Nephron (organoid): Measurements from ENCODE around the gene C19orf85.

ENCODE experiments used
- H3K27ac Mint-ChIP-seq, 3 experiments: 2 replicates each; pipeline ENCODE4 v1.8.0; 2020; ENCODE audit warnings: mixed read lengths in 3 of 3, mild to moderate bottlenecking in 2 of 3, moderate library complexity in 1 of 3
- H3K27me3 Mint-ChIP-seq: 2 replicates; pipeline ENCODE4 v1.8.0; 2021; ENCODE audit warnings: low read depth, mild to moderate bottlenecking, moderate library complexity, mixed read lengths
- H3K36me3 Mint-ChIP-seq: 2 replicates; pipeline ENCODE4 v1.8.0; 2020; ENCODE audit warnings: low read depth, mixed read lengths
- H3K4me1 Mint-ChIP-seq: 2 replicates; pipeline ENCODE4 v1.8.0; 2020; ENCODE audit warnings: mixed read lengths
- H3K4me3 Mint-ChIP-seq, 3 experiments: 2 replicates each; pipeline ENCODE4 v1.8.0; 2020; ENCODE audit warnings: mild to moderate bottlenecking in 3 of 3, mixed read lengths in 3 of 3, moderate library complexity in 2 of 3
- H3K9me3 Mint-ChIP-seq: 2 replicates; pipeline ENCODE4 v1.8.0; 2020; ENCODE audit warnings: mixed read lengths
- TF ChIP-seq, protein P1 (sequence below), 3 experiments: fragments of 200-600 bp; sonication (generic); IDR thresholded peaks; one replicate each; pipeline ENCODE4 v1.5.0; 2021; ENCODE audit warnings: antibody characterized with exemption in 3 of 3; ENCODE audit not compliant: unreplicated experiment in 3 of 3

C19orf85 gene

DNA sequence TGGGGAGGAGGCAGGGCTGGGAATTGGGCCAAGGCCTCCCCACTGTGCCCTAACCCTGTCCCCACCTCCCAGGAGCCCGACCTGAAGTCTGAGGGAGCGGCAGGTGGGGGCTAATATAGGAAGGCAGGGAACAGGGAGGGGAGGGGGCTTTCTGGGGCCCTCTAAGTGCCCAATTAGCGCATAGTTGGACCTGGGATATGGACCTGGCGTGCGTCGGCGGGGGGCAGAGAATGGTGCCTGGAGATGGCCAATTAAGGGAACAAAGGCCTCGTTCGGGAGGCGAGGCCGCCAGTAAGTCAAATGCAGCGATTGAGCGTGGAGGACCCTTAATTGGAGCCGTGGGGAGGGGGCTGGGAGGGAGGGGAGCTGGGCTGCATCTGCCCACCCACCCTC is at the start of gene C19orf85:
TSS of gene C19orf85 (minus strand) at position 90 of the 393 bp plus-strand sequence. CDS start 197 bp downstream, outside the sequence.
- H3K9me3 Mint-ChIP-seq, result no peaks in the 10 kb centered on the region

DNA sequence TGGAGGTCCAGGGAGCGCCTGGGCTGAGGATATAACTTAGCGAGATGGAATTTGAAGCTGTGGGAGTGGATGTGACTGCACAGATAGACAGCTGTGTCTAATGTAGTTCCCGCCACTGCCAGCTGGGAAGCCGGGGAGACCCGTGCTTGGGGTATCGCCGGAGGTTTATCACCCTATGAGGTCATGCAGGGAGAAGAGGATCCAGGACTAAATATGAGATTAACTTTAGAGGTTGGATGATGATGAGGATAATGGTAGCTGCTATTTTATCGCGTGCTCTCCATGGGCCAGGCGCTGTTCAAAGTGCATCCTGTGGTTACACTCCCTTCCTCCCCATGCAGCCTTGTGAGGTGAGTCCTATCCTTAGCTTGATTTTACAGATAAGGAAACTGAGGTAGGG is 43.6 kb upstream of the C19orf85 start:
- no peak overlapping the region for H3K27ac Mint-ChIP-seq
- H3K9me3 Mint-ChIP-seq, result peaks cover 2% of the 10 kb centered on the region
- H3K36me3 Mint-ChIP-seq, result peaks cover 3% of the 10 kb centered on the region
- H3K4me3 Mint-ChIP-seq, result no peak overlapping the region
- peaks cover 8% of the 10 kb centered on the region for H3K4me1 Mint-ChIP-seq
- TF ChIP-seq, protein P1, sequence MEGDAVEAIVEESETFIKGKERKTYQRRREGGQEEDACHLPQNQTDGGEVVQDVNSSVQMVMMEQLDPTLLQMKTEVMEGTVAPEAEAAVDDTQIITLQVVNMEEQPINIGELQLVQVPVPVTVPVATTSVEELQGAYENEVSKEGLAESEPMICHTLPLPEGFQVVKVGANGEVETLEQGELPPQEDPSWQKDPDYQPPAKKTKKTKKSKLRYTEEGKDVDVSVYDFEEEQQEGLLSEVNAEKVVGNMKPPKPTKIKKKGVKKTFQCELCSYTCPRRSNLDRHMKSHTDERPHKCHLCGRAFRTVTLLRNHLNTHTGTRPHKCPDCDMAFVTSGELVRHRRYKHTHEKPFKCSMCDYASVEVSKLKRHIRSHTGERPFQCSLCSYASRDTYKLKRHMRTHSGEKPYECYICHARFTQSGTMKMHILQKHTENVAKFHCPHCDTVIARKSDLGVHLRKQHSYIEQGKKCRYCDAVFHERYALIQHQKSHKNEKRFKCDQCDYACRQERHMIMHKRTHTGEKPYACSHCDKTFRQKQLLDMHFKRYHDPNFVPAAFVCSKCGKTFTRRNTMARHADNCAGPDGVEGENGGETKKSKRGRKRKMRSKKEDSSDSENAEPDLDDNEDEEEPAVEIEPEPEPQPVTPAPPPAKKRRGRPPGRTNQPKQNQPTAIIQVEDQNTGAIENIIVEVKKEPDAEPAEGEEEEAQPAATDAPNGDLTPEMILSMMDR (IDR thresholded peaks at IDR 0.05; ENCODE audit: unreplicated experiment in 3 of 3), result no peak
- H3K27me3 Mint-ChIP-seq, result peaks cover 24% of the 10 kb centered on the region

More for the DNA sequence above, at the start of gene C19orf85:
- H3K4me3 Mint-ChIP-seq, result peak within 1 kb of the TSS in 1 of 3 experiments; percentile 48
- H3K36me3 Mint-ChIP-seq, result no peaks in the 10 kb centered on the region
- H3K27me3 Mint-ChIP-seq, result no peaks in the 10 kb centered on the region
- TF ChIP-seq, protein P1 (IDR thresholded peaks at IDR 0.05; ENCODE audit: unreplicated experiment in 3 of 3), result no peak
- peaks cover 25% of the 10 kb centered on the region for H3K4me1 Mint-ChIP-seq
- no peak within 1 kb of the TSS for H3K27ac Mint-ChIP-seq

DNA sequence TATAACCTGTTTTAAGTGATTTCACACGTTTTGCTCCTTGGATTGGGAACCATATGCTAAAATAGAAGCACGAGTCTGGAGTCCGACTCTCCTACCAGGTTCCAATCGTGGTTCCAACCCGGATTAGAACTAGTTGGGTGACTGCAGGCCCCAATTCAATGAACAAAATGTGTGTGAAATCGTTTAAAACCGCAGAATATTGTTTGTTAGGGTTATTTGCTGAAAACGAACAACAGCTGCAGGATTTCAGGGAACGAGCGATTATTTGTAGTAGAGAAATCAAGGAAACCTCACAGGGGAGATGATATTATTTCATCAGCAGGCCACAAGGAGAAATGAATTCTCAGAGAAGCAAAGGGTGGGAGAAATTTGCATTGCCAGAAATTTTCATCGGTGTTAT is 40.4 kb upstream of the C19orf85 start:
- Mint-ChIP-seq H3K9me3 (peaks cover 2% of the 10 kb centered on the region), H3K4me3 (no peak overlapping the region), H3K36me3 (peaks cover 15% of the 10 kb centered on the region), H3K4me1 (peaks cover 8% of the 10 kb centered on the region), H3K27me3 (peaks cover 24% of the 10 kb centered on the region), H3K27ac (no peak overlapping the region)
- TF ChIP-seq, protein P1 (IDR thresholded peaks at IDR 0.05; ENCODE audit: unreplicated experiment in 3 of 3), result no peak

DNA sequence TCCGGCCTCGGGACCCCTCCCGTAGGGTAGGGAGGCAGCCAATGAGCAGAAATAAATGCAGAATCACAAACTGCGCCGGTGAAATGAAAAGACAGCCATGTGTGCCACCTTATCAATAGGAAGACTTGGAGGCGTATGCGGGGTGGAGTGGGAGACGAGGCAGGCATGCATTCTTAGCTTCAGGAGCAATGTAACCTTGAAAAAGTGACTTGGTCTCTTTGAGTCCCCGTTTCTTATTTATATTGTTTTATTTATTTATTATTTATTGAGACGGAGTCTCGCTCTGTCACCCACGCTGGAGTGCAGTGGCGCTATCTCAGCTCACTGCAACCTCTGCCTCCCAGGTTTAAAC is 39.7 kb upstream of the C19orf85 start:
- H3K27ac Mint-ChIP-seq, result no peak overlapping the region
- peaks cover 24% of the 10 kb centered on the region for H3K27me3 Mint-ChIP-seq
- H3K4me1 Mint-ChIP-seq, result peaks cover 8% of the 10 kb centered on the region
- peak overlapping the region; percentile 35 to 66 (median 65) for H3K4me3 Mint-ChIP-seq
- TF ChIP-seq, protein P1 (IDR thresholded peaks at IDR 0.05; ENCODE audit: unreplicated experiment in 3 of 3), result peak in 1 of 3 experiments; percentile 45
- H3K9me3 Mint-ChIP-seq, result peaks cover 2% of the 10 kb centered on the region
- H3K36me3 Mint-ChIP-seq, result peaks cover 19% of the 10 kb centered on the region

DNA sequence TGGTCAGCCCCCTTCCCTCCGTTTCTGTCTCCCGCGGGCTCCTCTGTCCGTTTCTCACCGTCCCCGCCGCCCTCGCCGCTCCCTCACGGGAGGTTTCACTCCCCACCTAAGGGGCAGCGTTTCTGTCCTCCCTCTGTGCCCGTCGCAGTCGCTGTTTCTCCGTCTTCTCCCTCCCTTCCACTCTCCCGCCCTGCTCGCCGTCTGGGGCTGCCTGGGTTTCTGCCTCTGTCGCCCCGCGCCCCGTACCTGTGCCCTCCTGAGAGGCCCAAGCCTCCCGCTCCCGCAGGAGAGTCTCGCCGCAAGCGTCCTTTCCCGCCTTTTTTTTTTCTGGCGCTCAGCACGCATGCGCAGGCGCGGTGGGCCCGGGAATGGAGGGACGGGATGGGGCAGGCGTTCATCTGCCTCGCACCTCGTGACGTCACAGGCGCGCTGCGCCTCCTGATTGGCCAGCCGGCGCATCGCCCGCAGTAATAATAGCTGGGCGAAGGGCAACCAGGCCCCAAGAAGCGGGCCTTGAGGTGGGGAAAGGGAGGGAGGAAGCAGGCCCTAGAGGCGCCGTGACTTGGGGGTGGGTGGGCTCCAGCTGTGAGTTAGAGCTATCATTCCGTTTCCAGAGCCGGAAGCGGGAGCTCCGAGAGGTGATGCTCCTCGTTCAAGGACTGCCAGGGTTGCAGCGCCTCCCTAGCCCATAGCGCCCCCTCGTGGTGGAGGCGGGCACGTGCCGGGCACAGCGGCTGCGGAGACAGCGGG is 39.1 kb upstream of the C19orf85 start:
- peaks cover 19% of the 10 kb centered on the region for H3K36me3 Mint-ChIP-seq
- peaks cover 24% of the 10 kb centered on the region for H3K27me3 Mint-ChIP-seq
- peaks cover 8% of the 10 kb centered on the region for H3K4me1 Mint-ChIP-seq
- TF ChIP-seq, protein P1 (IDR thresholded peaks at IDR 0.05; ENCODE audit: unreplicated experiment in 3 of 3), result peak; percentile 97 to 99 (median 98)
- H3K9me3 Mint-ChIP-seq, result peaks cover 2% of the 10 kb centered on the region
- H3K4me3 Mint-ChIP-seq, result peak overlapping the region; percentile 65 to 71 (median 66)
- no peak overlapping the region for H3K27ac Mint-ChIP-seq

DNA sequence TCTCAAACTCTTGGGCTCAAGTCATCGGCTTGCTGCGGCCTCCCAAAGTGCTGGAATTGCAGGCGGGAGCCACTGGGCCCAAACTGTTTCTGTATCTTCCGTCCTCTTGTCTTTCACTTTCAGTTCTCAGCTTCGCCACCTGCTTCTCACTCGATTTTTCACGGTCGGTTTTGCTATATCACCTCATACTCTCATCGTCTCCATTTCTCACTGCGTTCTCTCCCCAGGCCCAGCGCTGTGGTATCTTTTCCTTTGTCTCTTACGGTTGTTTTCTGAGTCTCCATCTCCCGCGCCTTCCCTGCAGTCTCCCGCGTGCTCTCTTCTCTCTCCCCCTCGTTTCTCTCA is 38.6 kb upstream of the C19orf85 start:
- peaks cover 24% of the 10 kb centered on the region for H3K27me3 Mint-ChIP-seq
- peaks cover 19% of the 10 kb centered on the region for H3K36me3 Mint-ChIP-seq
- TF ChIP-seq, protein P1 (IDR thresholded peaks at IDR 0.05; ENCODE audit: unreplicated experiment in 3 of 3), result no peak
- no peak overlapping the region for H3K27ac Mint-ChIP-seq
- H3K4me3 Mint-ChIP-seq, result peak overlapping the region in 2 of 3 experiments; percentile 25 to 40
- H3K9me3 Mint-ChIP-seq, result peaks cover 2% of the 10 kb centered on the region
- peaks cover 6% of the 10 kb centered on the region for H3K4me1 Mint-ChIP-seq
